Measurements from ENCODE around the gene AFF2.
"Not testable (repeated sequence)": the region's sequence is repeated elsewhere in the genome, so short reads cannot be mapped to it uniquely, and the experiment has no call there.

AFF2 gene

GRCh38 chrX:148906628-148907027 is 406.2 kb downstream of the AFF2 start:
- not testable (repeated sequence) for DNase-seq (ENCODE audit: extremely low read depth in 1 of 2, low read depth in 1 of 2)

GRCh38 chrX:148909758-148910157 is 409.3 kb downstream of the AFF2 start:
- DNase-seq (ENCODE audit: extremely low read depth in 1 of 2, low read depth in 1 of 2) = no peak

DNA sequence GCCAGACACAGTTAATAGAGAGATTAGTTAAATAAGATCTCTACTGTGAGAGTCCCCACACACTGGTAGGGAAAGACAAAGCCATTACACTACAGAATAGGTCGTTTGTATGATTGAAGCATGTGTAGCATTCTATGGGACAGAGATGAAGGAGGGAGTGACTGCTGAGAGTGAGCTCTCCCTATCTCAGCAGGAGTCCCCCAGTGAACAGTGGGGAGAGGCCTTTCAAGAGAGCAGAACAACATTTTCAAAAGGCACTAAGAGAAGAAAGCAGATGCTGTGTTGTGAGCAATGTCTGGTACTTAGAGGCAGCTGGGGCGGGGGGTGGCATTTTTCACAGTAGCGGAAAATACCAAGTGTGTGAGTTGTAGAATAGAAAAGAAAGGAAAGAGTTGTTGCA is 413.6 kb downstream of the AFF2 start:
- DNase-seq (ENCODE audit: extremely low read depth in 1 of 2, low read depth in 1 of 2) = no peak

DNA sequence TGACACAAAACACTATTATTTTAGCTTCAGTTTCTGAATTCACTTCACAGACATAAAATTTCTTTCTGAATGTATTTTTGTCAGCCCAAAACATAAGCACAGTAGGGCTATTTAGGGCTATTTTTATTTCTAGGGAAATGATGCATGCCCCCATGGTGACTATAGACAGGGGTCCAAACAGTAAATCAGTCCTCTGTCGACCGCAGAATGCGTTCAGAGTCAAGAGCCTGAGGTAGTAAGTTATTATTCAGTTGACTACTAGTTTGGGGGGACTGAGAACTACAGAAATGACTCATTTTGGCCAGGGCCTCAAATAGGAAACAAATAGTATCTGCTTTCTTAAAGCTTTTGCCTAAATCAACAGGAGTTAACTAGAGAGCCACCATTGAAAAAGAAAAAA is 414.4 kb downstream of the AFF2 start:
- DNase-seq (ENCODE audit: extremely low read depth in 1 of 2, low read depth in 1 of 2) = no peak

- DNase-seq (ENCODE audit: extremely low read depth in 1 of 2, low read depth in 1 of 2) = no peak
Measured at GRCh38 chrX:148915474-148915873, 415.1 kb downstream of the AFF2 start.

- no peak for DNase-seq (ENCODE audit: extremely low read depth in 1 of 2, low read depth in 1 of 2)
Measured at GRCh38 chrX:148917441-148917840, 417.0 kb downstream of the AFF2 start.

DNA sequence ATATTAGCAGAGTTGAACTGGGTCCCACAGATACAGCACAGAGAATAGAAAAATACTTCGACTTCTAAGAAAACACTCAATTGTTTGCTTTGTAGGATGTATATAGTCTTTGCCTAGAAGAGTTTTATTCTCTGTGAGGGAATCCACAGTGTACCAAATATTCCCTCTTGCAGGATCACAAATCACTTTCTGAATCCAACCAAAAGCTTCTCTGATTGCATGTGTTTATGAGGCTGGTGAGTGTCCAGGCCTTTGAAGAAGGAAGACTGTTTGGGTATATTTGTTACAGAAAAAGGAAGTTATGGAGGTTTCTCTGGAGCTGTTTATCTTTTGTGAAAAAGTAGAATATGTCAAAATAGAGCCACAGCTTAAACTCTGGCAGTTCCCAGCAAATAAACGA is 423.2 kb downstream of the AFF2 start:
- no peak for DNase-seq (ENCODE audit: extremely low read depth in 1 of 2, low read depth in 1 of 2)

DNA sequence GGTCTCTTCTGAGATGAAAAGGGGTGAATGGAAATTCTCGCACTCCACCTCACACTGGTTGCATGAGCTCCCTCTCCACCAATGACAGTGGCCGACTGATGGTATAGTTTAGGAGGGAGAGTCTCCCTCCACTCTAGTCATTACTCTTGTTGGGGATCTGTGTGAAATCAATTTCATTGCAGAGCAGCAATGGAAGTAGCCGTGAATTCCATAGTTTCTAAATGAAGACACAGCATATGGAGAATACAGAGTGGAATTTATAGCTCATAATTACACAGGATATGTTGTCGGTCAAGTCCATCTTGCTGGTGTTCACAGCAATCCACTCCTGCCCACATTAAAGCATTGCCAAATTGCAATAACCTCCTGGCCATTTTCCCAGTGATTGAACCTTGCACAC is 426.0 kb downstream of the AFF2 start:
- no peak for DNase-seq (ENCODE audit: extremely low read depth in 1 of 2, low read depth in 1 of 2)

- DNase-seq (ENCODE audit: extremely low read depth in 1 of 2, low read depth in 1 of 2) = no peak
Measured at GRCh38 chrX:148928811-148929210, 428.4 kb downstream of the AFF2 start.

- DNase-seq (ENCODE audit: extremely low read depth in 1 of 2, low read depth in 1 of 2) = no peak
Measured at GRCh38 chrX:148929686-148930085, 429.3 kb downstream of the AFF2 start.

- DNase-seq (ENCODE audit: extremely low read depth in 1 of 2, low read depth in 1 of 2) = no peak
Measured at GRCh38 chrX:148930206-148930729, 429.9 kb downstream of the AFF2 start.

DNA sequence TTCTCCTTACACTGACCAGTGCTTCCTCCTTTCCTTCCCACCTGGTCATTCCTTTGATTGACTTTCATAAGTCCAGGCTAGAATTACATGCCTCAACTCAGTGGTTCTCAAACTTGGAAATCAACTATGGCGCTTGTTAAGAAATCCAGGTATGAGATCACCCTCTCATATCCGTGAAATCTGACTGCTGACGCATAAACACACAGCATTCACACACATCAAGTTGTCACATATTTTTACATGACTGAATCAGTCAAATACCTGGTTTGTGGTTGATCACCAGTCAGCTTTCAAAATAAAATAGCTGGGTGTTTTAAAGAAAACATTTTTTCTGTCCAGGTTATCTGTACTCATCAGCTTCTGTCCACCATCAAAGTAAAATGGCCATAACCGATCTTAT is 433.5 kb downstream of the AFF2 start:
- no peak for DNase-seq (ENCODE audit: extremely low read depth in 1 of 2, low read depth in 1 of 2)

DNA sequence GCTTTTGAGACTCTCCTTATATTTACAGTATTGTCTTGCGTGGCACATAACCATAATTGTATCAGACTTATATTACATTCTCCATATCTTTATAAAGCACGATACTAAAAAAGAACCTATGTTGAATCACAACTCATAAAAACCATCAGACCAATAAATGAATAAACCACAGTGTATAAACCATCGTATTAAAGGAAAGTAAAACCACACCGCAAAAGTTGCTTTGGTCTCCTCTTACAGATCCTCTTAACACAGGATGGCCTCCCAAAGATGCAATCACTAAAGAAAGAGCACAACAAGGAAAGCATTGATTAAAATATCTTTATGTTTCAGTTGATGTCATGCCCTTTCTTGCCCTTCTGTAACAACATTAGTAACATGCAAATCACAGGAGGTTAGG is 437.9 kb downstream of the AFF2 start:
- no peak for DNase-seq (ENCODE audit: extremely low read depth in 1 of 2, low read depth in 1 of 2)

DNA sequence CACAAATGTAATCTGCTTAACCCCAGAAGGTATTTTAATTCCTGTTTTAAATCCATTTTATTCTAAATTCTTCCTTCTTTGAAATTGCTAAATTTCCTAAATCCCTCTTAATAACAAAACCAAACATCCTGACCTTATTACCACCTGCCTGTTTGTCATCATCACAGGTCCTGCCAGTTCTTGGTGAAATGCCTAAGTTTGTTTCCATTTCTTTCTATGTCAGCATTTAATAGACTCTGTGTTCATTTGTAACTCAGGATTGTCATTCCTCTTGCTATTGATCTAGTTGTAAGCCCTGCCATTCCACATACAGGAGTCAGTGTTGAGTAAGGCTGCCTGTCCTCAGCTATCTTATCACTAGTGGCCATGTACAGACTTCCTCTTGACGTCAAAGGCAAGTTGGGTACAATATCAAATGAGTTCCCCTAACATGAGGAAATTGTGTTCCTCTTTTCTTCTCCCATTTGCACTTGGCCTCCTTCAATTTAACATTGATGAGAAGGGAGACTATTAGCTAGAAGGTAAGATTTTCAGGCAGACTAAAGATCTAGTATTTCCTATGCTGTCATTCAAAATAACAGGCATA is 440.1 kb downstream of the AFF2 start:
- no peak for DNase-seq (ENCODE audit: extremely low read depth in 1 of 2, low read depth in 1 of 2)

DNA sequence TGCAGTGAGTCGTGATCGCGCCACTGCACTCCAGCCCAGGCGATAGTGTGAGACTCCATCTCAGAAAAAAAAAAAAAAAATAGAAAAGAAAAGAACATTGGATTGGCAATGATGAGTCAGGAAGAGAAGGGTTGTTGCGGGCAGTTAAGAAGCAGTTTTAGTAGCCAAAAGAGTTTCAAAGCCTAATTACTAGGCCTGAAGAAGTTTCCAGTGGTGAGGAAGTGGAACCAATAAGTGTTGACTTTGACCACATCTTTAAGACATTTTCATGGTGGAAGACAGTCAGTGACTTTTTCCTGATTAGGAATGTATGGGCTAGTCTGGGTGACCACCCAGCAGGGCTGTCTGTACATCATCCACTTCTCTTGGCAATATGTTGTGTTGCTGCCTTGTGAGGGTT is 442.3 kb downstream of the AFF2 start:
- DNase-seq (ENCODE audit: extremely low read depth in 1 of 2, low read depth in 1 of 2) = no peak

DNA sequence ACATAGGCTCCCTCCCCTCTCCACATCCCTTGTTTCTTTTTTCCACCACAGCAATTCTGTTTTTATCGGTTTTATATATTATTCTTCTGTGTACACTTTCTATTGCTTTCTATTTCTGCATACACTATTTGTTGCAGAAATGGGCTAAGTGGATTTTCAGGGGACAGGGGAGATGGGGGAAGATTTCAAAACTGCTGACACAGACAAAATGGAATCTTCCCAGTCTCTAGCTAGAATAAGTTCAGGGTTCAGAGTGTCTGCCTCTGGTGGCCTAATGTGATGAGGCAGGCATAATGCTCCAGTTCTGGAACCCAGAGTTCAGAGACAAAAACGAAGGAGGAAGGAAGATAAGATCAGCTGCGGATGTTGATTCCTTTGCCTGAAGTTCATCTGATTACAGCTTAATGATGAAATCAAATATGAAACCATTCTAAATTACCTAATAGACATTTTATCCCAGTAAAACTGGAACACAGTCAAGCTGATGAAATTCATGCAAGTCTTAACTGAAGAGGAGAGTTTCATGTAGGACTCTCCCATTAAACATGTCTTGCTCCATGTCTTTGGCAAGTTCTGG is 447.1 kb downstream of the AFF2 start:
- no peak for DNase-seq (ENCODE audit: extremely low read depth in 1 of 2, low read depth in 1 of 2)

GRCh38 chrX:148956352-148956751 is 455.9 kb downstream of the AFF2 start:
- DNase-seq (ENCODE audit: extremely low read depth in 1 of 2, low read depth in 1 of 2) = no peak

GRCh38 chrX:148958901-148959300 is 458.5 kb downstream of the AFF2 start:
- DNase-seq (ENCODE audit: extremely low read depth in 1 of 2, low read depth in 1 of 2) = no peak

GRCh38 chrX:148960060-148960459 is 459.6 kb downstream of the AFF2 start:
- no peak for DNase-seq (ENCODE audit: extremely low read depth in 1 of 2, low read depth in 1 of 2)

- no peak for DNase-seq (ENCODE audit: extremely low read depth in 1 of 2, low read depth in 1 of 2)
Measured at GRCh38 chrX:148961985-148962384, 461.6 kb downstream of the AFF2 start.

GRCh38 chrX:148976571-148977400 is 476.4 kb downstream of the AFF2 start:
- no peak for DNase-seq (ENCODE audit: extremely low read depth in 1 of 2, low read depth in 1 of 2)

- no peak for DNase-seq (ENCODE audit: extremely low read depth in 1 of 2, low read depth in 1 of 2)
Measured at GRCh38 chrX:148979786-148980185, 479.4 kb downstream of the AFF2 start.
